Endothelial cell of umbilical vein (primary cell): ENCODE data around the gene NQO1. TPM values are rescaled to one million over a fixed set of nuclear protein-coding genes. Genes with fewer than 3 reads are reported as not detected.

Experiments used
- BruUV-seq: library from RNA; stranded (reverse); fragments of 400-500 nt; replicated peaks from 2 replicates; lab custom pipeline; 2021; lab: Mats Ljungman, UMichigan
- CTCF ChIA-PET: fragments of 300-600, 350-600 bp; sonication (Branson Sonifier 250); formaldehyde crosslinking; loops from one replicate; lab custom pipeline; 2021; ENCODE audit warnings: antibody characterized with exemption, inconsistent platforms; lab: Charles Lee
- POLR2A ChIA-PET: fragments of 300-600, 350-600 bp; sonication (Branson Sonifier 250); formaldehyde crosslinking; loops from one replicate; lab custom pipeline; 2021; ENCODE audit warnings: antibody characterized with exemption, inconsistent platforms; lab: Charles Lee
- DNase-seq: peaks from one replicate; pipeline ENCODE4 v3.0.0-alpha.2; 2011; ENCODE audit warnings: low read depth, low spot score
- FAIRE-seq: peaks from 2 replicates; lab custom pipeline; 2011; peaks lifted over from hg19 to GRCh38; lab: Jason Lieb, UNC
- H2AFZ ChIP-seq: 2 replicates; pipeline ENCODE4 v1.6.0; 2012; ENCODE audit warnings: low read depth, low read length, control low read depth, inconsistent platforms
- H3K27ac ChIP-seq: 2 replicates; pipeline ENCODE4 v1.5.1; 2011; ENCODE audit warnings: low read depth, mild to moderate bottlenecking, control low read depth, low read length, moderate library complexity; ENCODE audit not compliant: insufficient read depth
- H3K27me3 ChIP-seq, 2 experiments: 2 replicates each; pipeline versions ENCODE4 v1.6.0 to v1.6.1; 2011; ENCODE audit warnings: low read length in 2 of 2, mixed read lengths in 1 of 2; ENCODE audit not compliant: control insufficient read depth in 2 of 2, insufficient read depth in 2 of 2
- H3K36me3 ChIP-seq, 2 experiments: 2 replicates in 1 of 2; 3 replicates in 1 of 2; pipeline ENCODE4 v1.5.1; 2011; ENCODE audit warnings: low read length in 2 of 2, mild to moderate bottlenecking in 1 of 2, moderate library complexity in 1 of 2; ENCODE audit not compliant: control insufficient read depth in 2 of 2, insufficient read depth in 2 of 2; ENCODE audit errors: extremely low read depth in 1 of 2
- H3K4me1 ChIP-seq: 3 replicates; pipeline ENCODE4 v1.5.1; 2011; ENCODE audit warnings: mild to moderate bottlenecking, low read length; ENCODE audit not compliant: control insufficient read depth, insufficient read depth; ENCODE audit errors: extremely low read depth
- H3K4me2 ChIP-seq: 2 replicates; pipeline ENCODE4 v1.6.1; 2011; ENCODE audit warnings: low read length, control low read depth, mixed read lengths; ENCODE audit not compliant: insufficient read depth
- H3K4me3 ChIP-seq, 3 experiments: fragments of 200-600 bp in 1 of 3; sonication (generic), shearing (Covaris generic) in 1 of 3; replicated peaks in 1 of 3; 2 replicates each; pipeline ENCODE4 v1.5.1; 2011 to 2016; ENCODE audit warnings: control low read depth in 3 of 3, low read length in 3 of 3, mild to moderate bottlenecking in 2 of 3, inconsistent platforms in 1 of 3, low read depth in 1 of 3, moderate library complexity in 1 of 3; ENCODE audit not compliant: insufficient read depth in 1 of 3
- H3K79me2 ChIP-seq: 2 replicates; pipeline ENCODE4 v1.6.0; 2012; ENCODE audit warnings: low read length, inconsistent platforms; ENCODE audit not compliant: control insufficient read depth, insufficient read depth
- H3K9ac ChIP-seq: replicated peaks from 2 replicates; pipeline ENCODE3; 2011; ENCODE audit warnings: low read length, control low read depth; ENCODE audit not compliant: insufficient read depth; ENCODE audit errors: extremely low read depth
- H3K9me1 ChIP-seq: replicated peaks from 3 replicates; pipeline ENCODE4 v1.6.0; 2011; ENCODE audit warnings: mild to moderate bottlenecking, low read length; ENCODE audit not compliant: control insufficient read depth, insufficient read depth; ENCODE audit errors: extremely low read depth
- H3K9me3 ChIP-seq: replicated peaks from 2 replicates; pipeline ENCODE4 v1.5.1; 2012; ENCODE audit warnings: low read length, inconsistent platforms; ENCODE audit not compliant: control insufficient read depth, insufficient read depth
- H4K20me1 ChIP-seq: replicated peaks from 2 replicates; pipeline ENCODE3; 2011; ENCODE audit warnings: mild to moderate bottlenecking, low read length; ENCODE audit not compliant: control insufficient read depth, insufficient read depth; ENCODE audit errors: extremely low read depth
- EZH2 ChIP-seq: IDR thresholded peaks from 2 replicates; pipeline ENCODE4 v1.6.1; 2012; ENCODE audit warnings: borderline replicate concordance, low read depth, mild to moderate bottlenecking, moderate library complexity, low read length, inconsistent platforms; ENCODE audit not compliant: severe bottlenecking
- FOS ChIP-seq: IDR thresholded peaks from 2 replicates; pipeline ENCODE4 v1.6.1; 2011; ENCODE audit warnings: mild to moderate bottlenecking, low read length, moderate library complexity, borderline replicate concordance; ENCODE audit not compliant: insufficient read depth
- GATA2 ChIP-seq: IDR thresholded peaks from 2 replicates; pipeline ENCODE4 v1.7.0; 2011; ENCODE audit warnings: low read depth, mild to moderate bottlenecking, moderate library complexity, mixed read lengths, low read length; ENCODE audit not compliant: insufficient read length, insufficient read depth
- JUN ChIP-seq: IDR thresholded peaks from 2 replicates; pipeline ENCODE4 v1.6.1; 2011; ENCODE audit warnings: borderline replicate concordance, low read depth; ENCODE audit not compliant: insufficient read length, insufficient read depth
- MYC ChIP-seq: IDR thresholded peaks from one replicate; pipeline ENCODE4 v1.6.1; 2011; ENCODE audit warnings: mild to moderate bottlenecking, low read depth, low read length
- POLR2A ChIP-seq: IDR thresholded peaks from 2 replicates; pipeline ENCODE4 v1.6.1; 2012; ENCODE audit warnings: low read depth, mild to moderate bottlenecking, control low read depth, low read length
- POLR2AphosphoS5 ChIP-seq: IDR thresholded peaks from 2 replicates; pipeline ENCODE4 v1.6.1; 2012; ENCODE audit warnings: low read depth, mild to moderate bottlenecking, control low read depth, low read length, moderate library complexity; ENCODE audit not compliant: insufficient read depth
- dilution Hi-C: fragments of 300-500 bp; cut with MboI; formaldehyde crosslinking; loops from one replicate; pipeline ENCODE4 v1.15.0; 2019; ENCODE audit warnings: low sequenced_read_pairs; ENCODE audit not compliant: extremely low pct_ligation_motif_present
- intact Hi-C: fragments of 100-400 bp; cut with micrococcal nuclease; formaldehyde crosslinking; loops from one replicate; pipeline ENCODE4 v1.10.0; 2022
- polyA plus RNA-seq, 4 experiments: library from polyadenylated mRNA; depleted of rRNA in 3 of 4; stranded (reverse) in 3 of 4; unstranded in 1 of 4; fragments of >200 nt; gene quantifications; 2 replicates each; pipeline versions ENCODE4 v1.2.1 to v1.2.3, GENCODE V29; 2011 to 2012; ENCODE audit warnings: missing spikeins in 1 of 4
- total RNA-seq: library from RNA; stranded (reverse); gene quantifications from 2 replicates; pipeline ENCODE4 v1.2.3, GENCODE V29; 2021
- TF ChIP-seq, protein P1 (sequence below): IDR thresholded peaks from 2 replicates; pipeline ENCODE4 v1.6.1; 2011; ENCODE audit not compliant: insufficient read depth, insufficient read length
- TF ChIP-seq, protein P2 (sequence below), 2 donors: IDR thresholded peaks; 1 replicate in 1 of 2; 2 replicates in 1 of 2; pipeline ENCODE4 v1.5.1; 2011; ENCODE audit warnings: low read length in 2 of 2, mild to moderate bottlenecking in 2 of 2, moderate library complexity in 2 of 2, control low read depth in 1 of 2, inconsistent platforms in 1 of 2, low read depth in 1 of 2; ENCODE audit not compliant: insufficient read depth in 1 of 2; ENCODE audit errors: extremely low read depth in 1 of 2

NQO1 gene
- total and polyA plus RNA-seq, 2 donors (not counting 3 experiments of a cell fraction or from before 2014, with no cell fraction given) = 257 to 345 TPM

DNA sequence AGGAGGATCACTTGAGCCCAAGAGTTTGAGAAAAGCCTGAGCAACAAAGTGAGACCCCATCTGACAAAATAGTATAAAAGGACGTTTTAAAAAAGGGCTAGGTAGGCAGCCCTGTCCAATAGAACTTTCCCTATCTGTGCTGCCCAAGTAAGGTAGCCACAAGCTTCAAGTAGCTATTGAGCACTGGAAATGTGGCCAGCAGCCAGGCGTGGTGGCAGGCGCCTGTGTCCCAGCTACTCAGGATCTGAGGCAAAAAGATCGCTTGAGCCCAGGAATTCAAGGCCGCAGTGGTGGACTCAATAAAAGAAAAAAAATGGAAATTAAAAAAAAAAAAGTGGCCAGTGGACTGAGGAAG, 1.5 kb upstream of the NQO1 start:
- Histone ChIP-seq H3K4me3 (no peak overlapping the region), H2AFZ (no peak overlapping the region), H3K4me2 (no peak overlapping the region), H3K79me2 (peaks cover 35% of the 10 kb centered on the region), H3K27me3 (no peaks in the 10 kb centered on the region), H3K36me3 (no peaks in the 10 kb centered on the region), H3K9me3 (no peaks in the 10 kb centered on the region), H3K9me1 (no peaks in the 10 kb centered on the region), H3K4me1 (peaks cover 36% of the 10 kb centered on the region), H4K20me1 (no peaks in the 10 kb centered on the region), H3K9ac (no peak overlapping the region), H3K27ac (no peak overlapping the region)
- no peak for FAIRE-seq
- POLR2A ChIA-PET = interaction anchor here (0.7 kb wide), 1 partner anchor 145 kb away, joined by 3 read pairs; no protein-coding TSS in a partner anchor
- dilution Hi-C loops (no loop called here), intact Hi-C loops (loop anchor here (2.0 kb wide), 1 partner anchor 15 kb away; no protein-coding TSS in a partner anchor)
- CTCF ChIA-PET = interaction anchor here (1.0 to 8.5 kb wide), 2 partner anchors 15 to 27 kb away, joined by 3 to 55 read pairs; partner anchors contain the start of gene NOB1
- TF ChIP-seq MYC = no peak
- TF ChIP-seq POLR2A = no peak
- no peak for TF ChIP-seq GATA2
- TF ChIP-seq POLR2AphosphoS5 = no peak
- TF ChIP-seq JUN = no peak
- TF ChIP-seq EZH2 = no peak
- TF ChIP-seq, protein P1, sequence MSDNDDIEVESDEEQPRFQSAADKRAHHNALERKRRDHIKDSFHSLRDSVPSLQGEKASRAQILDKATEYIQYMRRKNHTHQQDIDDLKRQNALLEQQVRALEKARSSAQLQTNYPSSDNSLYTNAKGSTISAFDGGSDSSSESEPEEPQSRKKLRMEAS = no peak
- TF ChIP-seq, protein P2, sequence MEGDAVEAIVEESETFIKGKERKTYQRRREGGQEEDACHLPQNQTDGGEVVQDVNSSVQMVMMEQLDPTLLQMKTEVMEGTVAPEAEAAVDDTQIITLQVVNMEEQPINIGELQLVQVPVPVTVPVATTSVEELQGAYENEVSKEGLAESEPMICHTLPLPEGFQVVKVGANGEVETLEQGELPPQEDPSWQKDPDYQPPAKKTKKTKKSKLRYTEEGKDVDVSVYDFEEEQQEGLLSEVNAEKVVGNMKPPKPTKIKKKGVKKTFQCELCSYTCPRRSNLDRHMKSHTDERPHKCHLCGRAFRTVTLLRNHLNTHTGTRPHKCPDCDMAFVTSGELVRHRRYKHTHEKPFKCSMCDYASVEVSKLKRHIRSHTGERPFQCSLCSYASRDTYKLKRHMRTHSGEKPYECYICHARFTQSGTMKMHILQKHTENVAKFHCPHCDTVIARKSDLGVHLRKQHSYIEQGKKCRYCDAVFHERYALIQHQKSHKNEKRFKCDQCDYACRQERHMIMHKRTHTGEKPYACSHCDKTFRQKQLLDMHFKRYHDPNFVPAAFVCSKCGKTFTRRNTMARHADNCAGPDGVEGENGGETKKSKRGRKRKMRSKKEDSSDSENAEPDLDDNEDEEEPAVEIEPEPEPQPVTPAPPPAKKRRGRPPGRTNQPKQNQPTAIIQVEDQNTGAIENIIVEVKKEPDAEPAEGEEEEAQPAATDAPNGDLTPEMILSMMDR (IDR thresholded peaks at IDR 0.05; ENCODE audit: extremely low read depth in 1 of 2, insufficient read depth in 1 of 2, low read depth in 1 of 2, low read length in 2 of 2) = no peak
- TF ChIP-seq FOS = no peak
- no TSS peak for BruUV-seq
- DNase-seq = no peak
